Neural cell (in vitro differentiated cells): ENCODE measurements around the gene LRRC26.

Experiments used
- EP300 ChIP-seq: fragments of 450-650 bp; conservative IDR thresholded peaks from 2 replicates; pipeline ENCODE4 v1.6.1; 2014; ENCODE audit warnings: antibody characterized with exemption, mild to moderate bottlenecking, moderate library complexity; ENCODE audit not compliant: poor library complexity, severe bottlenecking
- EZH2 ChIP-seq: fragments of 200-600, 300-800 bp; shearing (Covaris generic), sonication (generic); IDR thresholded peaks from 2 replicates; pipeline ENCODE4 v1.6.1; 2014; ENCODE audit warnings: antibody characterized with exemption, low read length, borderline replicate concordance, mild to moderate bottlenecking; ENCODE audit not compliant: insufficient read depth, poor library complexity, severe bottlenecking
- MXI1 ChIP-seq: fragments of 450-650 bp; conservative IDR thresholded peaks from 2 replicates; pipeline ENCODE4 v1.6.1; 2014; ENCODE audit warnings: antibody characterized with exemption, mild to moderate bottlenecking; ENCODE audit not compliant: poor library complexity, severe bottlenecking
- POLR2AphosphoS5 ChIP-seq: IDR thresholded peaks from 2 replicates; pipeline ENCODE4 v1.6.1; 2012
- RAD21 ChIP-seq: fragments of 450-650 bp; conservative IDR thresholded peaks from 2 replicates; pipeline ENCODE4 v1.6.1; 2014; ENCODE audit warnings: antibody characterized with exemption, mild to moderate bottlenecking, moderate library complexity
- SMC3 ChIP-seq: fragments of 450-650 bp; conservative IDR thresholded peaks from 2 replicates; pipeline ENCODE4 v1.6.1; 2014; ENCODE audit warnings: antibody characterized with exemption, mild to moderate bottlenecking, moderate library complexity; ENCODE audit not compliant: poor library complexity
- TAF1 ChIP-seq: IDR thresholded peaks from 2 replicates; pipeline ENCODE4 v1.6.1; 2012; ENCODE audit warnings: low read depth
- TF ChIP-seq, protein P1 (sequence below): fragments of 450-650 bp; IDR thresholded peaks from 2 replicates; pipeline ENCODE4 v1.5.1; 2014; ENCODE audit warnings: antibody characterized with exemption, mild to moderate bottlenecking, moderate library complexity; ENCODE audit not compliant: poor library complexity, severe bottlenecking
- TF ChIP-seq, protein P2 (sequence below): IDR thresholded peaks from 2 replicates; pipeline ENCODE4 v1.6.1; 2012; ENCODE audit warnings: borderline replicate concordance

DNA sequence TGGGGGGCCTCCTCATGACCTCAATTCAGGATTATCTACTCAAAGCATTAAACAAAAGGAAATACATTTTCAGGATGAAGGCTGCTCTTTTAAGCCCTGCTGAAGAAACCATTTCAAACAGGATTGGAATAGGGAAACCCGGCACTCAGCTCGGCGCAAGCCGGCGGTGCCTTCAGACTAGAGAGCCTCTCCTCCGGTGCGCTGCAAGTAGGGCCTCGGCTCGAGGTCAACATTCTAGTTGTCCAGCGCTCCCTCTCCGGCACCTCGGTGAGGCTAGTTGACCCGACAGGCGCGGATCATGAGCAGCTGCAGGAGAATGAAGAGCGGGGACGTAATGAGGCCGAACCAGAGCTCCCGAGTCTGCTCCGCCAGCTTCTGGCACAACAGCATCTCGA is 34.9 kb upstream of the LRRC26 start:
- TF ChIP-seq EZH2: no peak
- TF ChIP-seq, protein P1, sequence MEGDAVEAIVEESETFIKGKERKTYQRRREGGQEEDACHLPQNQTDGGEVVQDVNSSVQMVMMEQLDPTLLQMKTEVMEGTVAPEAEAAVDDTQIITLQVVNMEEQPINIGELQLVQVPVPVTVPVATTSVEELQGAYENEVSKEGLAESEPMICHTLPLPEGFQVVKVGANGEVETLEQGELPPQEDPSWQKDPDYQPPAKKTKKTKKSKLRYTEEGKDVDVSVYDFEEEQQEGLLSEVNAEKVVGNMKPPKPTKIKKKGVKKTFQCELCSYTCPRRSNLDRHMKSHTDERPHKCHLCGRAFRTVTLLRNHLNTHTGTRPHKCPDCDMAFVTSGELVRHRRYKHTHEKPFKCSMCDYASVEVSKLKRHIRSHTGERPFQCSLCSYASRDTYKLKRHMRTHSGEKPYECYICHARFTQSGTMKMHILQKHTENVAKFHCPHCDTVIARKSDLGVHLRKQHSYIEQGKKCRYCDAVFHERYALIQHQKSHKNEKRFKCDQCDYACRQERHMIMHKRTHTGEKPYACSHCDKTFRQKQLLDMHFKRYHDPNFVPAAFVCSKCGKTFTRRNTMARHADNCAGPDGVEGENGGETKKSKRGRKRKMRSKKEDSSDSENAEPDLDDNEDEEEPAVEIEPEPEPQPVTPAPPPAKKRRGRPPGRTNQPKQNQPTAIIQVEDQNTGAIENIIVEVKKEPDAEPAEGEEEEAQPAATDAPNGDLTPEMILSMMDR: no peak
- TF ChIP-seq SMC3: no peak
- TF ChIP-seq MXI1: no peak
- TF ChIP-seq, protein P2, sequence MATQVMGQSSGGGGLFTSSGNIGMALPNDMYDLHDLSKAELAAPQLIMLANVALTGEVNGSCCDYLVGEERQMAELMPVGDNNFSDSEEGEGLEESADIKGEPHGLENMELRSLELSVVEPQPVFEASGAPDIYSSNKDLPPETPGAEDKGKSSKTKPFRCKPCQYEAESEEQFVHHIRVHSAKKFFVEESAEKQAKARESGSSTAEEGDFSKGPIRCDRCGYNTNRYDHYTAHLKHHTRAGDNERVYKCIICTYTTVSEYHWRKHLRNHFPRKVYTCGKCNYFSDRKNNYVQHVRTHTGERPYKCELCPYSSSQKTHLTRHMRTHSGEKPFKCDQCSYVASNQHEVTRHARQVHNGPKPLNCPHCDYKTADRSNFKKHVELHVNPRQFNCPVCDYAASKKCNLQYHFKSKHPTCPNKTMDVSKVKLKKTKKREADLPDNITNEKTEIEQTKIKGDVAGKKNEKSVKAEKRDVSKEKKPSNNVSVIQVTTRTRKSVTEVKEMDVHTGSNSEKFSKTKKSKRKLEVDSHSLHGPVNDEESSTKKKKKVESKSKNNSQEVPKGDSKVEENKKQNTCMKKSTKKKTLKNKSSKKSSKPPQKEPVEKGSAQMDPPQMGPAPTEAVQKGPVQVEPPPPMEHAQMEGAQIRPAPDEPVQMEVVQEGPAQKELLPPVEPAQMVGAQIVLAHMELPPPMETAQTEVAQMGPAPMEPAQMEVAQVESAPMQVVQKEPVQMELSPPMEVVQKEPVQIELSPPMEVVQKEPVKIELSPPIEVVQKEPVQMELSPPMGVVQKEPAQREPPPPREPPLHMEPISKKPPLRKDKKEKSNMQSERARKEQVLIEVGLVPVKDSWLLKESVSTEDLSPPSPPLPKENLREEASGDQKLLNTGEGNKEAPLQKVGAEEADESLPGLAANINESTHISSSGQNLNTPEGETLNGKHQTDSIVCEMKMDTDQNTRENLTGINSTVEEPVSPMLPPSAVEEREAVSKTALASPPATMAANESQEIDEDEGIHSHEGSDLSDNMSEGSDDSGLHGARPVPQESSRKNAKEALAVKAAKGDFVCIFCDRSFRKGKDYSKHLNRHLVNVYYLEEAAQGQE: no peak
- no peak for TF ChIP-seq TAF1
- TF ChIP-seq RAD21: no peak
- TF ChIP-seq POLR2AphosphoS5: no peak
- TF ChIP-seq EP300: no peak
